ENCODE data around the gene GPR61.

Gene GPR61

GRCh38 chr1:109565241-109565640, 25.6 kb downstream of the GPR61 start:
- FAIRE-seq = no peak
- no peak for DNase-seq (ENCODE audit: low spot score)

- DNase-seq (ENCODE audit: low spot score) = no peak
- FAIRE-seq = no peak
Observed at GRCh38 chr1:109566982-109567381, 27.3 kb downstream of the GPR61 start.

- no peak for DNase-seq (ENCODE audit: low spot score)
- FAIRE-seq = peak; percentile 49
Observed at GRCh38 chr1:109567877-109568672, 28.4 kb downstream of the GPR61 start.

DNA sequence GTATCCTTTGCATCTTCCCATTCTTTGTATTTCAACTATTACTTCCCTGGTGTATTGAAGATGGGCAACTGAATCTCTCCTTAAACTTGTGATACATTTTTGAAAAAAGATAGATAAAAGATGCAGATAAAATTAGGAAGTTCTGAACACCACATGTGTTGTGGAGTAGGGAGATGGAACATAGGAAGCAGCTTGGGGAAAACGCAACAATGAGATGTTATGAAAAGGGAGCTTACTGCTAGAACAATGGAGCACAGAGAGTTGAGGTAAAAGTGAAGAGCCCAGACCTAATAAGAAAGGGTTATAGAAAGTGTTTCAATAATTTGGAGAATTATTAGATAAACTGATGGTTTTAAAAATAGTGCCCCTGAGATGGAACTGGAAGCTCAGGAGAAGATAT, 29.7 kb downstream of the GPR61 start:
- no peak for FAIRE-seq

GRCh38 chr1:109570414-109570813, 30.7 kb downstream of the GPR61 start:
- no peak for FAIRE-seq
- DNase-seq (ENCODE audit: low spot score) = no peak

More for the DNA sequence above, 29.7 kb downstream of the GPR61 start:
- DNase-seq (ENCODE audit: low spot score) = no peak

DNA sequence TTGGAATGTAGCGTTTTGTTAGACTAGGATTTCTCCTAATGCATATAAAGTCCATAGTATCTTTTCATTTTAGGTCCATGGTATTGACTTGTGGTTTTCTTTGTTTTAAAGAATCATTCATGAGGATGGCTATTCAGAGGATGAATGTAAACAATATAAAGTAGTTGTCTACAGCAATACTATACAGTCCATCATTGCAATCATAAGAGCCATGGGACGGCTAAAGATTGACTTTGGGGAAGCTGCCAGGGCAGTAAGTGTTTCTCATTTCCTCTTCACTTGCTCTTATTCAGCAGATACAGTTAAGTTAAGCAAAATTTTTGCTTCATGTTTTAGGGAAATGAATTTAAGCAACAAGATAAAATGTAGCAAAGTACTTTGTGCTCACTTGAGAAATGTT, 34.1 kb downstream of the GPR61 start:
- FAIRE-seq (no peak), DNase-seq (ENCODE audit: low spot score) (no peak)

GRCh38 chr1:109578947-109579443, 39.3 kb downstream of the GPR61 start:
- FAIRE-seq (no peak), DNase-seq (ENCODE audit: low spot score) (no peak)

- DNase-seq (ENCODE audit: low spot score) (no peak), FAIRE-seq (no peak)
Observed at GRCh38 chr1:109579491-109579890, 39.8 kb downstream of the GPR61 start.

DNA sequence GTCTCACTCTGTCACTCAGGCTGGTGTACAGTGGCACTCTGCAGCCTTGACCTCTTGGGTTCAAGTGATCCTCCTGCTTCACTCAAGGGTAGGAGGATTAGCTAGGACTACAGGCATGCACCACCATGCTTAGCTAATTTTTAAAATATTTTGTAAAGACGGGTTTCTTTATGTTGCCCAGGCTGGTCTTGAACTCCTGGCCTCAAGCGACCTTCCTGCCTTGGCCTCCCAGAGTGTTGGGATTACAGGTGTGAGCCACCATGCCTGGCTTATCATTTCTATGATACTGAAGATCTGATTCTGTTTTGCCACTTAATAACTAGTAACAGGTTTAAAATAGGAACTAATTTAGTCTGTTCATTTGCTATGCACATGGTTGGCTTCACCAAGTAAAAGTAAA, 42.3 kb downstream of the GPR61 start:
- FAIRE-seq (no peak), DNase-seq (ENCODE audit: low spot score) (no peak)

DNA sequence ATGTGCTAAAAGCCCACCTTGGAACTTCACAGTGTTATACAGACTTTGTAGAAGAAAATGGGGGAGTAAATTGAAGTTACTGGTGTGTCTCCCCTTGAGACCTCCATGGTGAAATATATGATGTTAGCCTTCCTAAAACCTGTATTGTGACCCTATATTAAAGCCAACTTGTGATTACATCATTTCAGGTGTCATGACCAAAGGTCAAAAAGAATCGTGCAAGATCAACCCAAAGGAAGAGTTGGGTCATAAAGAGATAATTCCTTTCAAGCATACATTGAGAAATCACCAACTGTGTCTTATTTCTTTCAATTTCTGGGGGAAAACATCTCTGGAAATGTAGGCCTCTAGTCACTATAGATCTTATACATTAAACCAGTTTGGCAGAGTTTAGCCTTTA, 45.1 kb downstream of the GPR61 start:
- FAIRE-seq (no peak), DNase-seq (ENCODE audit: low spot score) (no peak)

DNA sequence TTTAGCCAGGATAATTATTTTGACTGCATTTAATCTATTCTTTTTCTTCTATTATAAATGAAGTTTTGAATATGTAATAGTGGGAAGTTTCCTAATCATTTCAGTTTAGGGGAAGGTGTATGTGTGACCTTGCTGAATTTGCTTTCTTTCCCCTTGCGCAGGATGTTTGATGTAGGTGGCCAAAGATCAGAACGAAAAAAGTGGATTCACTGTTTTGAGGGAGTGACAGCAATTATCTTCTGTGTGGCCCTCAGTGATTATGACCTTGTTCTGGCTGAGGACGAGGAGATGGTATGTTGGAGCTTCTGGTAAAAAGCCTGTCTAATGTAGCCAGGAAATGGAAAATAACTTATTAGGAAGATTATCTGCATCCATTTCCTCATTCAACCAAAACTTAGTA, 46.4 kb downstream of the GPR61 start:
- no peak for DNase-seq (ENCODE audit: low spot score)
- no peak for FAIRE-seq

- DNase-seq (ENCODE audit: low spot score) (no peak), FAIRE-seq (no peak)
Observed at GRCh38 chr1:109589177-109589576, 49.5 kb downstream of the GPR61 start.

DNA sequence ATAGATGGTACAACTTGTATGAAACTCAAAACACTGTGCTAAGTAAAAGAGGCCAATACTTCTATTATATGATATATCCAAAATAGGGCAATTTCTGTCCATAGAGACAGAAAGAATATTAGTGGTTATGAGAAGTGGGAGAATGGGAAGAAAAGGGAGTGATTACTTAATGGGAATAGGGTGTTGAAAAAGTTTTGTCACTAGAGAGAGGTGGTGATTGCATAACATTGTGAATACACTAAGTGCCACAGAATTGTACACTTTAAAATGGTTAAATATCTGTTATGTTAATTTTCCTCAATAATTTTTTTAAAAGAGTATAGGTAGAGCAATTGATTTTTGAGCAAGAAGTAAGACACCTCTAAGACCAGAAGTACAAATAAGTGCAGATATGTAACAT, 50.0 kb downstream of the GPR61 start:
- FAIRE-seq = no peak
- no peak for DNase-seq (ENCODE audit: low spot score)

GRCh38 chr1:109592916-109593315, 53.2 kb downstream of the GPR61 start:
- FAIRE-seq (no peak), DNase-seq (ENCODE audit: low spot score) (no peak)

DNA sequence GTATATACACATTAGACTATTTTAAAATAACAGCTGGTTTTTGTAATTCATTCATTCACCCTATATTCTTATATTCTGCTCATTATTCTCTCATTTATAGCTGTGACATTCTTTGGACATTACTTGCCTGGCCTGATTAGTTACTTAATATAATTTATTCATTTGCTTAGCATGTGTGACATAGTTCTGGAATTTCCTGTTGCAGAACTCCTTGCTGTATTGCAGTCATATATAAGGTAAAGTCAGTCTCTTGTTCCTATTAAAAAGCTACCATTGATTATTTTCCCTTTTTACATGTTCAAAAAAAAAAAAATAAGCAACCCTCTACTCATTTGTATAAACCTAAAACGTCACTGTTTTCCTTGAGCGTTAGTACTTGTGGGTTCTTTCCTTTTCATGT, 55.9 kb downstream of the GPR61 start:
- FAIRE-seq = peak; percentile 25
- DNase-seq (ENCODE audit: low spot score) = no peak

Data from RCC 7860 (cell line).